ENCODE data around the gene TAS2R50. TPM values are rescaled to one million over a fixed set of nuclear protein-coding genes. Genes with fewer than 3 reads are reported as not detected.
A peak's percentile ranks its signal among the peaks of the same experiment; 100 is the strongest.

Gene TAS2R50
- total RNA-seq, 1 donor from 2014 or later: 0.55 TPM

GRCh38 chr12:10989107-10989506 lies 2.4 kb upstream of the TAS2R50 start:
- no peaks in the 10 kb centered on the region for H3K9me3 ChIP-seq
- H3K27ac ChIP-seq: no peak overlapping the region
- DNase-seq (no peak), ATAC-seq (no peak)
- no peaks in the 10 kb centered on the region for H3K4me1 ChIP-seq
- no peak for TF ChIP-seq CTCF (IDR thresholded peaks at IDR 0.05)
- intact Hi-C loops (cut with DNase I): no loop called here
- H3K4me3 ChIP-seq: no peak overlapping the region
- no peaks in the 10 kb centered on the region for H3K27me3 ChIP-seq
- no peaks in the 10 kb centered on the region for H3K36me3 ChIP-seq

- DNase-seq (no peak), ATAC-seq (no peak)
- Histone ChIP-seq H3K27ac (no peak overlapping the region), H3K36me3 (no peaks in the 10 kb centered on the region), H3K9me3 (no peaks in the 10 kb centered on the region), H3K4me1 (no peaks in the 10 kb centered on the region), H3K4me3 (no peak overlapping the region), H3K27me3 (no peaks in the 10 kb centered on the region)
- TF ChIP-seq CTCF (IDR thresholded peaks at IDR 0.05): no peak
- intact Hi-C loops (cut with DNase I): no loop called here
Measured at GRCh38 chr12:10982244-10982643, 4.5 kb downstream of the TAS2R50 start.

- intact Hi-C loops (cut with DNase I): no loop called here
- Histone ChIP-seq H3K27ac (no peak overlapping the region), H3K27me3 (no peaks in the 10 kb centered on the region), H3K4me3 (no peak overlapping the region), H3K4me1 (no peaks in the 10 kb centered on the region), H3K9me3 (no peaks in the 10 kb centered on the region), H3K36me3 (no peaks in the 10 kb centered on the region)
- DNase-seq (no peak), ATAC-seq (no peak)
- no peak for TF ChIP-seq CTCF (IDR thresholded peaks at IDR 0.05)
Measured at GRCh38 chr12:10974965-10975364, 11.7 kb downstream of the TAS2R50 start.

GRCh38 chr12:10968765-10969456 lies 17.8 kb downstream of the TAS2R50 start:
- intact Hi-C loops (cut with DNase I): no loop called here
- Histone ChIP-seq H3K27ac (no peak overlapping the region), H3K9me3 (no peaks in the 10 kb centered on the region), H3K4me3 (no peak overlapping the region), H3K36me3 (no peaks in the 10 kb centered on the region), H3K27me3 (no peaks in the 10 kb centered on the region), H3K4me1 (no peaks in the 10 kb centered on the region)
- DNase-seq: no peak
- ATAC-seq: peak; percentile 81
- no peak for TF ChIP-seq CTCF (IDR thresholded peaks at IDR 0.05)

GRCh38 chr12:10967409-10967808 lies 19.3 kb downstream of the TAS2R50 start:
- intact Hi-C loops (cut with DNase I): no loop called here
- H3K36me3 ChIP-seq: no peaks in the 10 kb centered on the region
- no peak for DNase-seq
- no peak for ATAC-seq
- no peaks in the 10 kb centered on the region for H3K9me3 ChIP-seq
- H3K4me1 ChIP-seq: no peaks in the 10 kb centered on the region
- no peaks in the 10 kb centered on the region for H3K27me3 ChIP-seq
- H3K27ac ChIP-seq: no peak overlapping the region
- no peak overlapping the region for H3K4me3 ChIP-seq
- TF ChIP-seq CTCF (IDR thresholded peaks at IDR 0.05): no peak

GRCh38 chr12:10966314-10966713 lies 20.4 kb downstream of the TAS2R50 start:
- TF ChIP-seq CTCF (IDR thresholded peaks at IDR 0.05): no peak
- Histone ChIP-seq H3K27me3 (no peaks in the 10 kb centered on the region), H3K9me3 (no peaks in the 10 kb centered on the region), H3K4me1 (no peaks in the 10 kb centered on the region), H3K4me3 (no peak overlapping the region), H3K36me3 (no peaks in the 10 kb centered on the region), H3K27ac (no peak overlapping the region)
- intact Hi-C loops (cut with DNase I): no loop called here
- no peak for ATAC-seq
- no peak for DNase-seq
